Karpas-422 (cell line): ENCODE results near the gene ZNF766. TPM values are rescaled to one million over a fixed set of nuclear protein-coding genes. Genes with fewer than 3 reads are reported as not detected.
A peak's percentile ranks its signal among the peaks of the same experiment; 100 is the strongest.

Experiments used
- small RNA-seq: library from RNA; depleted of rRNA; stranded (forward); fragments of <200 nt; gene quantifications from one replicate; pipeline ENCODE3, GENCODE V24; 2014
- total RNA-seq: library from RNA; depleted of rRNA; stranded (reverse); fragments of >200 nt; shearing (Covaris generic); gene quantifications from 2 replicates; pipeline ENCODE4 v1.2.3, GENCODE V29; 2014; ENCODE audit warnings: low replicate concordance; rRNA removed

The ZNF766 gene
- total RNA-seq, 1 experiment from 2014 or later, result 23.3 TPM

Small RNA genes within 50 kb of the gene (small RNA-seq; reads per million reads assigned to genes)
- gene MIR643 (0.75 reads per million, percentile 21 among the genes with 10 or more reads in this experiment), gene MIR6801 (not detected), gene RF00019 (not detected)

Other genes starting within 250 kb of the ZNF766 start
- gene ZNF614, start 241.2 kb upstream of the ZNF766 start, total RNA-seq, result 9.2 and 14.2 TPM in 2 replicates
- 9.9 and 13.8 TPM in 2 replicates for gene ZNF432, start 220.7 kb upstream of the ZNF766 start, total RNA-seq
- not detected in 2 replicates for gene ZNF841, start 173.8 kb upstream of the ZNF766 start, total RNA-seq
- gene ZNF616, start 129.6 kb upstream of the ZNF766 start, total RNA-seq, result 6.1 and 7.4 TPM in 2 replicates
- 5.5 and 9.6 TPM in 2 replicates for gene ZNF836, start 98.0 kb upstream of the ZNF766 start, total RNA-seq
- 169 and 267 TPM in 2 replicates for gene PPP2R1A, start 79.5 kb upstream of the ZNF766 start, total RNA-seq
- 26.7 and 33.9 TPM in 2 replicates for gene ZNF480, start 27.6 kb downstream of the ZNF766 start, total RNA-seq
- gene ZNF610, start 66.7 kb downstream of the ZNF766 start, total RNA-seq, result 12.6 and 20.1 TPM in 2 replicates
- 9.0 and 12.7 TPM in 2 replicates for gene ZNF880, start 100.3 kb downstream of the ZNF766 start, total RNA-seq
- gene ZNF528, start 128.3 kb downstream of the ZNF766 start, total RNA-seq, result 9.8 and 11.1 TPM in 2 replicates
- not detected in 2 replicates for gene ZNF534, start 159.6 kb downstream of the ZNF766 start, total RNA-seq
- 0.04 TPM in 1 of 2 replicates, not detected in the other for gene ZNF578, start 184.0 kb downstream of the ZNF766 start, total RNA-seq